SK-N-SH treated with all-trans-retinoic acid at 6 μM for 48 hours (cell line): ENCODE data around the gene MIA2.

ENCODE experiments used
- ATAC-seq: fragments of 200-7000 bp; cut with Tn5 transposase; 3 replicates; pipeline ENCODE4 v1.9.1; 2020; ENCODE audit warnings: mild to moderate bottlenecking, moderate library complexity
- ARNTL ChIP-seq: fragments of 450-650 bp; formaldehyde crosslinking; IDR thresholded peaks from 2 replicates; pipeline ENCODE4 v1.5.0; 2020; ENCODE audit warnings: low read depth, mild to moderate bottlenecking, moderate library complexity, borderline replicate concordance
- BACH2 ChIP-seq: fragments of 250-450 bp; sonication (Bioruptor Pico); IDR thresholded peaks from 2 replicates; pipeline ENCODE4 v1.9.0; 2021; ENCODE audit warnings: mild to moderate bottlenecking, borderline replicate concordance
- ESRRG ChIP-seq: fragments of 250-450 bp; sonication (Bioruptor Pico); IDR thresholded peaks from 2 replicates; pipeline ENCODE4 v1.6.1; 2021; ENCODE audit warnings: mild to moderate bottlenecking
- GLIS3 ChIP-seq: fragments of 250-450 bp; sonication (Bioruptor Pico); IDR thresholded peaks from 2 replicates; pipeline ENCODE4 v1.5.0; 2020; ENCODE audit warnings: mild to moderate bottlenecking, moderate library complexity
- ISL1 ChIP-seq: fragments of 250-450 bp; sonication (Bioruptor Pico); IDR thresholded peaks from 2 replicates; pipeline ENCODE4 v2.1.2; 2022; ENCODE audit warnings: mild to moderate bottlenecking, moderate library complexity
- OSR1 ChIP-seq: fragments of 250-450 bp; sonication (Bioruptor Pico); IDR thresholded peaks from 2 replicates; pipeline ENCODE4 v1.8.0; 2022; ENCODE audit warnings: moderate library complexity, mild to moderate bottlenecking, inconsistent platforms
- POU6F1 ChIP-seq: fragments of 250-450 bp; sonication (Bioruptor Pico); IDR thresholded peaks from 2 replicates; pipeline ENCODE4 v1.8.0; 2021; ENCODE audit warnings: low read depth, mild to moderate bottlenecking, moderate library complexity, borderline replicate concordance
- PPARA ChIP-seq: fragments of 250-450 bp; sonication (Bioruptor Pico); IDR thresholded peaks from 2 replicates; pipeline ENCODE4 v1.5.0; 2020; ENCODE audit warnings: mild to moderate bottlenecking, borderline replicate concordance
- RARB ChIP-seq: fragments of 250-450 bp; sonication (Bioruptor Pico); IDR thresholded peaks from 2 replicates; pipeline ENCODE4 v1.8.0; 2021; ENCODE audit warnings: mild to moderate bottlenecking, moderate library complexity
- TSHZ2 ChIP-seq: fragments of 250-450 bp; sonication (Bioruptor Pico); IDR thresholded peaks from 2 replicates; pipeline ENCODE4 v1.5.0; 2020; ENCODE audit warnings: mild to moderate bottlenecking, moderate library complexity
- ZFP3 ChIP-seq: fragments of 250-450 bp; sonication (Bioruptor Pico); IDR thresholded peaks from 2 replicates; pipeline ENCODE4 v1.5.0; 2020; ENCODE audit warnings: mild to moderate bottlenecking, moderate library complexity
- ZNF565 ChIP-seq: fragments of 450-650 bp; formaldehyde crosslinking; conservative IDR thresholded peaks from 2 replicates; pipeline ENCODE4 v1.5.0; 2020; ENCODE audit warnings: low read depth, mild to moderate bottlenecking, moderate library complexity
- ZNF70 ChIP-seq: fragments of 450-650 bp; formaldehyde crosslinking; IDR thresholded peaks from 2 replicates; pipeline ENCODE4 v1.5.0; 2020; ENCODE audit warnings: mild to moderate bottlenecking, moderate library complexity
- ZNF8 ChIP-seq: fragments of 450-650 bp; formaldehyde crosslinking; IDR thresholded peaks from 2 replicates; pipeline ENCODE4 v1.5.0; 2020; ENCODE audit warnings: mild to moderate bottlenecking, moderate library complexity
- TF ChIP-seq, protein P1 (sequence below): fragments of 250-450 bp; sonication (Bioruptor Pico); IDR thresholded peaks from 2 replicates; pipeline ENCODE4 v1.5.1; 2020; ENCODE audit warnings: low read depth, mild to moderate bottlenecking, moderate library complexity
- TF ChIP-seq, protein P2 (sequence below): fragments of 250-450 bp; sonication (Bioruptor Pico); IDR thresholded peaks from 2 replicates; pipeline ENCODE4 v1.8.0; 2020; ENCODE audit warnings: mild to moderate bottlenecking, moderate library complexity, borderline replicate concordance

MIA2 gene

GRCh38 chr14:39383026-39383660, 149.4 kb downstream of the MIA2 start (continued):
- TF ChIP-seq ZNF70 (CRISPR knock-in tag) (no peak), POU6F1 (no peak), RARB (CRISPR knock-in tag) (no peak), ZFP3 (CRISPR knock-in tag) (no peak), ESRRG (CRISPR knock-in tag) (no peak)
- TF ChIP-seq, protein P1, sequence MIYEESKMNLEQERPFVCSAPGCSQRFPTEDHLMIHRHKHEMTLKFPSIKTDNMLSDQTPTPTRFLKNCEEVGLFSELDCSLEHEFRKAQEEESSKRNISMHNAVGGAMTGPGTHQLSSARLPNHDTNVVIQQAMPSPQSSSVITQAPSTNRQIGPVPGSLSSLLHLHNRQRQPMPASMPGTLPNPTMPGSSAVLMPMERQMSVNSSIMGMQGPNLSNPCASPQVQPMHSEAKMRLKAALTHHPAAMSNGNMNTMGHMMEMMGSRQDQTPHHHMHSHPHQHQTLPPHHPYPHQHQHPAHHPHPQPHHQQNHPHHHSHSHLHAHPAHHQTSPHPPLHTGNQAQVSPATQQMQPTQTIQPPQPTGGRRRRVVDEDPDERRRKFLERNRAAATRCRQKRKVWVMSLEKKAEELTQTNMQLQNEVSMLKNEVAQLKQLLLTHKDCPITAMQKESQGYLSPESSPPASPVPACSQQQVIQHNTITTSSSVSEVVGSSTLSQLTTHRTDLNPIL (CRISPR knock-in tag), result no peak

DNA sequence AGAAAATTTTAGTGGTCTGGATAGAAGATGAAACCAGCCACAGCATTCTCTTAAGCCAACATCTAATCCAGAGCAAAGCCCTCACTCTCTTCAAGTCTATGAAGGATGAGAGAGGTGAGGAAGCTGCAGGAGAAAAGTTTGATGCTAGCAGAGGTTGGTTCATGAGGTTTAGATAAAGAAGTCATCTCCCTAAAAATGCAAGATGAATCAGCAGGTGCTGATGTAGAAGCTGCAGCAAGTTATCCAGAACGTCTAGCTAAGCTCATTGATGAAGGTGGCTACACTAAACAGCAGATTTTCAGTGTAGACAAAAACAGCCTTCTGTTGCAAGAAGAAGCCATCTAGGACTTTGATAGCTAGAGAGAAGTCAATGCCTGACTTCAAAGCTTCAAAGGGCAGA, 150.0 kb downstream of the MIA2 start:
- ATAC-seq, result no peak
- TF ChIP-seq, protein P1 (CRISPR knock-in tag), result no peak
- no peak for TF ChIP-seq TSHZ2 (CRISPR knock-in tag)
- no peak for TF ChIP-seq PPARA
- no peak for TF ChIP-seq ESRRG (CRISPR knock-in tag)
- TF ChIP-seq OSR1 (CRISPR knock-in tag), result no peak
- no peak for TF ChIP-seq POU6F1
- TF ChIP-seq BACH2 (CRISPR knock-in tag), result no peak
- no peak for TF ChIP-seq ZNF70 (CRISPR knock-in tag)
- TF ChIP-seq ZNF8, result no peak

GRCh38 chr14:39384177-39384576, 150.5 kb downstream of the MIA2 start:
- TF ChIP-seq ARNTL (CRISPR knock-in tag), result no peak
- TF ChIP-seq, protein P1 (CRISPR knock-in tag), result no peak
- TF ChIP-seq ISL1 (CRISPR knock-in tag), result no peak
- no peak for TF ChIP-seq ZFP3 (CRISPR knock-in tag)
- TF ChIP-seq, protein P2, sequence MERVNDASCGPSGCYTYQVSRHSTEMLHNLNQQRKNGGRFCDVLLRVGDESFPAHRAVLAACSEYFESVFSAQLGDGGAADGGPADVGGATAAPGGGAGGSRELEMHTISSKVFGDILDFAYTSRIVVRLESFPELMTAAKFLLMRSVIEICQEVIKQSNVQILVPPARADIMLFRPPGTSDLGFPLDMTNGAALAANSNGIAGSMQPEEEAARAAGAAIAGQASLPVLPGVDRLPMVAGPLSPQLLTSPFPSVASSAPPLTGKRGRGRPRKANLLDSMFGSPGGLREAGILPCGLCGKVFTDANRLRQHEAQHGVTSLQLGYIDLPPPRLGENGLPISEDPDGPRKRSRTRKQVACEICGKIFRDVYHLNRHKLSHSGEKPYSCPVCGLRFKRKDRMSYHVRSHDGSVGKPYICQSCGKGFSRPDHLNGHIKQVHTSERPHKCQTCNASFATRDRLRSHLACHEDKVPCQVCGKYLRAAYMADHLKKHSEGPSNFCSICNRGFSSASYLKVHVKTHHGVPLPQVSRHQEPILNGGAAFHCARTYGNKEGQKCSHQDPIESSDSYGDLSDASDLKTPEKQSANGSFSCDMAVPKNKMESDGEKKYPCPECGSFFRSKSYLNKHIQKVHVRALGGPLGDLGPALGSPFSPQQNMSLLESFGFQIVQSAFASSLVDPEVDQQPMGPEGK (CRISPR knock-in tag), result no peak
- TF ChIP-seq ZNF565 (CRISPR knock-in tag), result no peak
- no peak for TF ChIP-seq ESRRG (CRISPR knock-in tag)
- no peak for TF ChIP-seq GLIS3 (CRISPR knock-in tag)
- ATAC-seq, result no peak
